Hypothalamus (tissue), 51 donors: ENCODE measurements around the gene ING3.
"Not testable (repeated sequence)": the region's sequence is repeated elsewhere in the genome, so short reads cannot be mapped to it uniquely, and the experiment has no call there.

Experiments
- DNase-seq, 51 donors: peaks; one replicate each; lab custom pipeline; 2025; lab: John Stamatoyannopoulos, UW

Gene ING3

DNA sequence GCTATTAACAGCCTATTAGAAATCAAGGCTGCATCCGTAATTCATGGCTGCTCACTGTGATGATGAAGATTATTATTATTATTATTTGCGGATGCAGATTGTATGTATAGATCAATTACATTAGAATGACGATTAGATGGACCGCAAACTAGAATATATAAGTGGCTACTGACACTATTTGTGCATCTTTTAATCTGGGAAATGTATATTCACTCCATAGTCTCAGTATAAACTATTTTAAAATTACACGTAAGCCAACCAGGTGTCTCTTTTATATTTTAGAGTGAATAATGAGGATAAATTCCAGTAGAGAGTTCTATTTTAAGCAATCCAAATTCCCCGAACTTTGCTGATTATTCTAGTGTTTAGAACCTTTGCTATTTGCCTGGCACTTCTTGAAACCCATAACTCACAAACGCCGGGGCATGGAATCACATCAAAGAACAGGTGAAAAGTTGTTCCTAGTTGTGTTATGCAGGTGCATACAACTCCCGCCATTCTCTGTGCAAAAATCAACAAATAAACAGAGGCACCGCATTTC, 509 bp upstream of the ING3 start:
- DNase-seq = no peak

DNA sequence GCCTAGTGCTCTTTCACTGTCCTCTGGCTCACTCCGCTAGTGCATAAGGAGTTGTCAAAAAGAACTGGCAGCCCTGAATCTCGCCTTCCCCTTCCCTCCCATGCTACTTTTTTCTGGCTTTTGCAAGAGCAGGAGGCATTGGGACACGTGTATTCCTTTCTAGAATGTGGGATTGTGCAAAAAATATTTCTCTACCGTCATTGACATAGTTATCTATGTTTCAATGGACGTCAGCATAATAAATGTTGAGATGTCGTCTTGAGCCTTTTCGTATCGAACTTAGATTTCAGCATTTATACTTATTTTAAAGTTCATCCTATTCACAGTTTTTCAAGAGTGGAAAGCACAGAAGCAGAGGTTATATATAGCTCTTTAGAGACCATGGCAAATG, 727 bp downstream of the ING3 start:
- no peak for DNase-seq

DNA sequence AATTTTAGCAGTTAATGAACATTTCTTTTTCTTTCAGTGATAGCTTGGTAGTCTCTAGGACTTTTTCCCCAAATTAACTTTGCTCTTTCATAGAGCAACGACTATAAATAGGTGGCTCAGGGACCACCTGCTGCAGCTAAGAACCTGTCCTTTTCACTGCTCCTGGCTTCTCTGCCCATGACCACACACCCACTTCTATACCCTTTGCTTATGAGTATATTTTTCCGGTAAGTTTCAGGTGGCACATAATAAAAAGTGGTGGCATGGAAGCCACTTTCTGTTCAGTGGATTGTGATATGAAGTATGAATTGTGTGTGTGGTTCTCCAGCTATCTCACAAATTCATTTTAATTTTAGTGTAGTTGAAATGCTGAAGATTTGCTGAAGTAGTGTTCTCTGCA, 1.2 kb downstream of the ING3 start:
- no peak for DNase-seq

DNA sequence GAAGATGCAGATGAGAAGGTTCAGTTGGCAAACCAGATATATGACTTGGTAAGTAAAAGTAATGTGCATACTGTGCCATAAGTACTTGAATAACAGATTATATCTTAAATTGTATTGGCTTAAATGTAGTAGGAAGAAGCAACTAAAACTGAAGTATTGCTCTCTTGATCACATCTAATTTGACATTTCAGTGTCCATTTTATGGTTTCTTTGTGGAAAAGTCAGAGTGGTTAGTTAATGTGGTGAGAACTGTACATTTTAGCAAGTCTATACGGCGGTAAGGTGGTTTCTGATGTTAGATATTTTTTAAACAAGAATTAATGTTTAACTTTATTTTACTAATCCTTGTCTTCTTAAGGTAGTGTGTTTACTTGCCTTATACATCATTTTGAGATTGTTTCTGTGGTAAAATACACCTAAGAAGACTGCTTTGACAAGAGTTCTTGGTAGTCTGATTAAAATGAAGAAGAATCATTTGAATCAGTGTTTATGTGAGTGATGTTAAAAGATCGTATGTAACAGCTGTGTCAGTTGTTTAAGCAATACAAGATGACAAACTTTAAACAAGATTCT, 5.1 kb downstream of the ING3 start:
- DNase-seq = no peak

DNA sequence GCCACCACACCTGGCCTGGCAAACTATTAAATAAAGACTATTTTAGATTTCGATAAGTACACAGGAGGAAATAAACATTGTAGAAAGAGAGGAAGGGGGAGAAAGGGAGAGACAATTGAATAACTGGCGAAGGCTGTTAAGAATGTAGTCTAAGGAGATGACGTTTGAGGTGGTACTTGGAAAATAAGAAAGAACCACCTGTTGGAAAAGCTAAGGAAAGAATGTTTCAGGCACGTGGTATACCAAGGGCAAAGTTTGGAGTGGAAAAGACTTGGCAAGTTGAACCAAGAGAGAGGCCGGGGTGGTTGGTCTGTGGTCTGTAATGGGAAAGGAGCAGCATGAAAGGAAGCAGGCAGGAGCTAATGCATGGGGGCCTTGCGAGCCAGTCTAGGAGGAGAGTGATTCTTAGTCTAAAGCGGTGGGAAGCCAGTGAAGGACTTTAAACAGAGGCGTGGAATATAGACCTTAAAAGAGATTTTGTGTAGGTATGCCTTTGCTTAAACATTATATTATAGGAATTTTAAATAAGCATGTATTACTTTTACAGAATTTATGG, 9.4 kb downstream of the ING3 start:
- DNase-seq = no peak

DNA sequence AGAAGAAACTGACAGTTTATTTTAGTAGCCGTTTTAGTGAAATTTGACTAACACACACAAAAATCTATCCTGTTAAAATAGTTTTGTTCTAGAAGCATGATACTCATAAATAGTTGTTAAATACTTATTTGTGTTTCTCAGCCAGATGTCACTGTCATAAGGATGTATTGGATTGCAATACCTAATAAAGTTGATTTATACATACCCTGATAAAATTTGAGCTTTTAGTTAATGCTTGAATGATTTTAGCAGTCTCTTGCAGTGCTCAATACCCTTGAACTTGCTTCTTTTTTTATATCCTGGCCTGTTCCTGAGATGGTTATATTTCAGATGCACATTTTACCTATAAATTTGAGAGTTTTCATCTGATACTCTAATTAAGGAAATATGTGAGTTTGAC, 10.1 kb downstream of the ING3 start:
- no peak for DNase-seq

DNA sequence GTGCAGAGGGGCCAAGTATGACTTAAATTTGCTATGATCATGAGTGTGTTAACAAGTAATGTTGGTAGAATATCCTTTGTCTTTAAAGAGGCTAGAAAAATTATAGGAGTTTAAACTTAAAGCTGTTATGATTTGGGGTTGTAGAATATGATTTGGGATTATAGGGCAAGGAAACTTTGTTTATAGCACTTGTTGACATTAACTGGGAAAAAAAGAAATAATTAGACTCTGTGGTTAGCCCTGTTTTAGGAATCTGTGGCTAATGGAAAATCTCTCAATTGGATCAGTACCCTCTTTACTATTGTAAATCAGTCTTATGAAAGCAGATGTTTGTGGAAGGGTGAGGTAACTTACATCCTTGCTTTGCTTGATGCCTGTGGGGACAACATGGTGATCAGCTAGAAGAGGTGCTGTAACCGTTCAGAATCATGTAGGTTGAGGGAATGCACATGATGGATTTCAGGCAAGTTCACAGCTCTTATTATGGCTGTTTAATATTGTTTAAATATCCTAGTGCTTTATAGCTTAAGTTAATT, 11.1 kb downstream of the ING3 start:
- no peak for DNase-seq

DNA sequence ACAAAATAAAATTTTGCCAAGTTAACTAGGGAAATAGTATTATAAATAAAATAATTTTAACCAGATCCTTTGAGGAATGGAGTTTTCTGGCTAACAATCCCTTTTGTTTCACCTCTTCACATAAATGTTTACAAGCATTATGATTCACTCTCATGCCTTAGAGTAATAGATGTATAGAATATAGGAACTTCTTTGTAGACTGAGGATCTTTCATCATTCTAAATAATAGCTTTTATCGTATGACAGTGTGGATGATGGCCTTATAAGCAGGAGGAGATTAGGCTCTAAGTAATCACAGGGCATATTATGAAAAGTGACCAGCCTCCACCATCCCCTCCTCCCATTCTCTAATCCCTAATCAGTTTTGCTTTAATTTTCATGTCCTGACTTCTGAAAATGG, 13.5 kb downstream of the ING3 start:
- DNase-seq = no peak

DNA sequence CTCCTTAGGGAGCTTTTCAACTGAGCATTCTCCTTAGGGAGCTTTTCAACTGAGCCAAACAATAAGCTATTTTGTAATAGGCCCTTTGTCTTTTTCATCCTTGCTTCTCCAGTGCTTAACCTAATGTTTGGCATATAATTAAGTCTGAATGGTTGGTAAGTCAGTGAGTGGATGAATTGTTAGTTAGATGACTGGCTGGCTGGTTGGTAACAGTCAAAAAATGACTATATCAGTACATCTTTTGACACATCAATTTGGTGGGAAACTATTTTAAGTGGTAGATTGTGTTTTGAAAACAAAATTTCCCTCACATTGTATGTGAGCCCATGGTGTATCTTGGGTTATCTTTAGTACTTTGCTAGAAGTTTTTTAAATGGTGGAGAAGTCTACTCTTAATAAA, 16.4 kb downstream of the ING3 start:
- no peak for DNase-seq

DNA sequence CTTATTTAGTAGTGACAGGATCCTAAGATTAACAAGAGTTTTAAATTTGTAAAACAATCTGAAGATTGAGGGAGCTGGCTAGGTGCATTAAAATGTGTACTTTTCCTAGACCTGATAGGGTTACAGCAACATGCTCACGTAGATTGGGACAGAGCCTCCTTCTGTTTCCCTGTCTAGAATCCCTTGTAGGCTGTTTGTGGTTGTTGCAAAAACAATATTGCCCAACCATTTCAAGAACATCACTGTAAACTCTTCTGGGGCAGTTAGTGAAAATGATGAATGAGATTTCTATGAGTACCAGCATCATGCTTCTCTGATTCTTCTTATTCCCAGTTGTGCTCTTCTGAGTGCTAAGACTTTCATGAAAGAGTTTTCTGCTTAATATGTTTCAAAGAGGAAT, 23.3 kb downstream of the ING3 start:
- no peak for DNase-seq

DNA sequence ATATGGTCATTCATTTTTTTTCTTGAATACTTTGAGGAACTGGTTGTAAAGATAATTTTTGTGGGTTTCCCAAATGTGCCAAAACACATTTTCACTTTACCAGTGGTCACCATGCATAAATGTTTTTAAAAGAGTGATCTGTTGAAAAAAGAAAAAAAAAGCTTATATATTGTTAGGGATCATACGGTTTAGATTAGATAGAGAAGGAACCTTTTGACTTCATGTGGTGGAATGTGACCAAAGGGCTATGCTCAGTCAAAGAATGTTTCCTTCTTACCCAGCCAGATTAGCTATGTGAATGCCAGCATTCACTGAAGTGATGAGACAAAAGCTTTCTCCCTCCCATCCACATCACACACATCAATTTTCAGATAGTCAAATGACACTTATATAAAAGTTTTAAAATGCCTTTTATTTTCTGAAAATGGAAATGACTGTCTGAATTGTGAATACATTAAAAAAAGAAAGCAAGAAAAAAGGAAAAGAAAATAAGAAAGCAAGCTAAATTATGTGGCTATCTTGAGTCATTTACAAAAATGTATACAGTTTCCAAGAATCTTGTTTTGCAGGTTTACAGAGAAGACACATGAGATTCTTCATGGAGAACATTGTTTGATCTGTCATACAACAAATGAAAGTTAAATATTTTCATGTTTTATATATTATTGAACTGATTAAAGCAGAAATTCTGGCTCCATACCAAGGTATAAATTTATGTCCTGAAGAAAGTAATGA, 29.4 kb downstream of the ING3 start:
- DNase-seq = no peak

DNA sequence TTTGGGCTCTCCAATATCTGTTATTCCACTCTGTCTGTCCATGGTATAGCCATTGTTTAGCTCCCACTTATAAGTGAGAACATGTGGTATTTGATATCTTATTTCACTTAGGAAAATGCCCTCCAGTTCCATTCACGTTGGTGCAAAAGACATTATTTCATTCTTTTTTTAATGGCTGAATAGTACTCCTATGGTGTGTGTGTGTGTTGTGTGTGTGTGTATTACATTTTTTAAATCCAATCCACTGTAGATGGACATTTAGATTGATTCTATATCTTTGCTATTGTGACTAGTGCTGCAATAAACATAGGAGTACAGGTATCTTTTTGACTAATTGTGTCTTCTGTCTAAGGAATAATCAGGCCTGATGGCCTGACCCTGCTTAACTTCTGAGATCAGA, 30.5 kb downstream of the ING3 start:
- DNase-seq = no peak

DNA sequence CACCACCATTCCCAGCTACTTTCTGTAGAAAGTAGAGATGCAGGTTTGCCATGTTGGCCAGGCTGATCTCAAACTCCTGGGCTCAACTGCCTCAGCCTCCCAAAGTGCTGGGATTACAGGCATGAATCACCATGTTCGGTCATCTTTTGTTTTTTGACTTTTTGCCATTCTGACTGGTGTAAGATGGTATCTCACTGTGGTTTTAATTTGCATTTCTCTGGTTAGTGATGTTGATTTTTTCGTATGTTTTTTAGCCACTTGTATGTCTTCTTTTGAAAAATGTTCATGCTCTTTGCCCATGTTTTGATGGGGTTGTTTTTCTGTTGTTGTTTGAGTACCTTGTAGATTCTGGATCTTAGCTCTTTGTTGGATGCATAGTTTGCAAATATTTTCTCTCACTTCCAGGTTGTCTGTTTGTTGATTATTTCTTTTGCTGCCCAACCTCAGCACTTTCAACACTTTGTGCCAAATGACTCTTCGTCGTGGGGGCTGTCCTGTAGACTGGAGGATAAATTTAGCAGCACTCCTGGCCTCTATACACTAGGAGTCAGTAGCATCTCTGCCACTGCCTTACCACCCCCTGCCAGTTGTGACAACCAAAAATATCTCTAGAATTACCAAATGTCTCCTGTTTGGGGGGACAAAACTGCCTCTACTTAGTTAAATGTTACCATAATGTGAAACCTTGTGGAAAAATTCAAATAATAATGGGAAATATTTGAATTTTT, 31.5 kb downstream of the ING3 start:
- DNase-seq = no peak

DNA sequence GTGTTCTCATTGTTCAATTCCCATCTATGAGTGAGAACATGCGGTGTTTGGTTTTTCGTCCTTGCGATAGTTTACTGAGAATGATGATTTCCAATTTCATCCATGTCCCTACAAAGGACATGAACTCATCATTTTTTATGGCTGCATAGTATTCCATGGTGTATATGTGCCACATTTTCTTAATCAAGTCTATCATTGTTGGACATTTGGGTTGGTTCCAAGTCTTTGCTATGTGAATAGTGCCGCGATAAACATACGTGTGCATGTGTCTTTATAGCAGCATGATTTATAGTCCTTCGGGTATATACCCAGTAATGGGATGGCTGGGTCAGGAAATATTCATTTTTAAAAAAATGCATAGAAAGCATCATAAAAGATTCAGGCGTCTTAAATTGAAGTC, 33.0 kb downstream of the ING3 start:
- not testable (repeated sequence) for DNase-seq

DNA sequence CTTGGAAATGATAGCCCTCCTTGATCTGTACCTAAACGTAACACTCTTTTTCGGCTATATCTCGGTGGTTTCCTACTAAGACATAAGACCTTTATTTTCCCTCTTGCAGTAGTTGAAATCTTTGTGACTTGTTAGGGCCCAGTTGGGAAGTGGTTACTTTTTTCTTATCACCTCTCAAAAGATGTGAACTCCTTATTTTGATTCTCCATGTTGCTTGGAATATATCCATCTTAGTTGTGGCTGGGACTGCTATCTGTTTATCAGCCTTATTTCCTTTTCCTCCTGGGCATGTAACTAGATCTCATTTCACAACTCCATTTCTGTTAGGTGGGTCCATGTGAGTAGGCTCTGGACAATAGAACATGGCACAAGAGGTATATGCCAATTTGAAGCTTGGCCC, 33.8 kb downstream of the ING3 start:
- DNase-seq = no peak

DNA sequence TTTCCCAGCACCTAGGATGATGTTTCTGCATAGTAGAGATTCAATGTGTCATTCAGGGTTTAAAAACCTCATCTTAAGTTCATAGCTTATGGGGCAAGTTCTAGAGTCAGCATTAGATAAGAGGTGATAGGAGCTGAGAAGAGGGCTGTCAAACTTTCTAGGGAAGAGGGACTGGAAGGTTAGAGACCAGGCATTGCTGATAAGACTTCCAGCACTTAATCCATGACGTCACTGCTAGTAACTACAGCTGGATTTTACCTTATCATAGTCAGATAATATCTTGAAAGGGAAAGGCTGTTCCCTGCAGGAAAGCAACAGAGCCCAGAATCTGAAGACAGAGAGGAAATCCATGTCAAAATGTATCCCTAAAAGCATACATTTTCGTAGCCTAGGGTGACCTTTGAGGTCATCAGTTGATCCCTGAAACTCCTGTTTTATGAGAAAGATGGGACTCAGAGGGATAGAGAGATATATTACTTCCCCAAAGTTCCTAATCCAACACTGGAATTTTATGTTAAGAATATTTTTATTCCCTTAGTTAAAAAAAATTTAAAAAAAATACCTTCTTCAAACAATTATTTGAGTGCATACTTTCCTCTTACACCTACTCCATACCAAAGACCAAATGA, 34.7 kb downstream of the ING3 start:
- DNase-seq = no peak

DNA sequence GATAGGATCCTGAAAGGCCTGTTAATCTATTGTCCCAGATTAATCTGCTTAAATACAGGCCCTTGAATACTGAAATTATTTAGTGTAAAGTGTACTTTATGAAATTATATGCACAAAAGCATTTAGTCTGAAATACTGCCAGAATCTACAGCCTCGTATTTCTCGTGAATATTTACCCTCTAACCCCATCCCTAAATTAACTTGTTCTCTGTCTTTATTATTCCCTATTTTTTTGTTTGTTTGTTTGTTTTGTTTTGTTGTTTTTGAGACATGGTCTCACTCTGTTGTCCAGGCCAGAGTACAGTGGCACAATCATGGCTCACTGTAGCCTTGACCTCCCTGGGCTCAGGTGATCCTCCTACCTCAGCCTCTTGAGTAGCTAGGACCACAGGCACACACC, 35.3 kb downstream of the ING3 start:
- no peak for DNase-seq

DNA sequence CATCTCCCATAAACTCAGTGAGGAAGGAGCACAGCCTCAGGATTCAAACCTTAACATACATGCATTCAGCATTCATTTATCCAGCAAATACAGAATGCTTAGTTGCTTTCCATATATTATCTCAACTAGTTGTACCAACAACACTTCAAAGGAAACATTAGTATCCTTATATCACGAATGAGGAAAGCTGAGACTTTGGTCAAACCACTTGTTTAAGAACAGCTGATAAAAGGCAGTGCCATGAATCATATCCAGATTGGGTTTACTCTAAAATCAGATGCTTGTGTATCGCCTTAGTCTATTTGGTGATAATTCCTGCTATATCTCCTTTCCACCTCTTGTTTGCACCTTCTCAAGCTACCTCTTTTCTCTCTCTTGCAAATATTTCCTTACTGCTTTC, 36.1 kb downstream of the ING3 start:
- no peak for DNase-seq

DNA sequence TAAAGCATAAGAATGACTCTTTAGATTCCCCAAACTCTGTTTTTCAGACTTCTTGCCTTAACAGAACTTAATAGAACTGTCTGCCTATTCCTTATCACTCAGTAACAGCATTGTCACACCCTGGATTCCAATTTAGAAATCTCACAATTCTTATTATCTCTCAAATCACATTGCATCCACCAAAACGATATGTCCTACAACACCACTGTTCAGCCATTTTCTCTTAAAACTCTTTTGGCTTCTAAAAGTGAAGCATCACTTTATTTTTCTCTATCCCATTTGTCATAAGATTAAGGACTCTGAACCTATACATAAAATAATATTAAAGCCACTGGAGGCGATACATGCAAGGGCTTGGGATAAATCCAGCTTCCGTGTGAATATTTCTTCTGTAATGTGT, 36.7 kb downstream of the ING3 start:
- no peak for DNase-seq

DNA sequence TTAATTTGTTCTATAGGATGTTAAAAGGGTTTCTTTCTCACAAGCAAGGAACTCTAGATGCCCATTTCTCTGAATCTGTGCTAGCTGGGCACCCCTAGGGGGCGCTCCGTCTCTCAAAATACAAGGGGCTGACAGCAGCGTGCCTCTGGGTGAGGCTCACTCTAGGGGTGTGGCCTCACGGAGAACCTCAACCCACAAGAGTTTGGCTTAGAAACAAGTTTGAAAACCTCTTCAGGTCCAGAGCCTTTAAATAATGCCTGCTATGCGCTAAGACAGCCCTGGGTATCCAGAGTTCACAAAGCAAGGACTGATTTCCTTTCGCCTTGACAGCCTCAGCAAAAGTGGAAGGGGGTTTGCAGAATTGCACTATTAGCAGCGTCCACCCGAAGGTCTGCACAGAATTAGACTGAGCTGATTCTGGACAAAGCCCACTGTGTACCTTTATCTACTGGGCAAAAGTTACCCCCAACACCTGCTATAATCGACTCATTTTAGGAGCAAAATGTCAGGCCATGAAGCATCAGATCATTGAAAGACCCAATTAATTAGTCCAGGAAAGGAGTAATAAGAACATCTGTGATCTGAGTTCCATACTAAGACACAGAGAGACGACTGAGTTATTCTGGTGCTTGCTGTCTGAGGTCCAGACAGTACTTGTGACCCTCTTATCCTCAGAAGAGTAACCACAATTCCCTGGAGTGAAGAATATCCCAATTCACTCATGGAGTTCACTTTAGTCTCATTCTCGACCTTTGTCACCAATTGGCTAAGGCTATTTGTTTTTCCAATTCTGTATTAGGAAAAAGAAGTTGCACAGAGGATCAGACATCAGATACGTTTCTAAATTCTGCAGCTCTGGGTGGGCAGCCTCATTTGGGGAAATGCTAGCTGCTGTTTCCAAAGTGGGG, 37.4 kb downstream of the ING3 start:
- DNase-seq = peak in 49 of 51 donors; percentile 1 to 83 (median 60)
